CD1c-positive myeloid dendritic cell (primary cell): ENCODE measurements around the gene ATG4C.
"Not testable (repeated sequence)": the region's sequence is repeated elsewhere in the genome, so short reads cannot be mapped to it uniquely, and the experiment has no call there.

Experiments
- DNase-seq: peaks from one replicate; pipeline ENCODE4 v3.0.0-alpha.2; 2016; ENCODE audit errors: extremely low spot score

The ATG4C gene

GRCh38 chr1:62783736-62784508 lies at the start of gene ATG4C:
ATG4C (plus strand) TSS chr1:62784132; CDS start chr1:62803787, 19,655 bp downstream.
- DNase-seq = peak; percentile 92

- no peak for DNase-seq
These were observed 48.3 kb upstream of the ATG4C start for GRCh38 chr1:62735491-62736171.

- DNase-seq = not testable (repeated sequence)
These were observed 43.2 kb upstream of the ATG4C start for GRCh38 chr1:62740701-62741100.

- DNase-seq = no peak
These were observed 39.0 kb upstream of the ATG4C start for GRCh38 chr1:62744611-62745577.

GRCh38 chr1:62746086-62746808 lies 37.7 kb upstream of the ATG4C start:
- peak; percentile 67 for DNase-seq

GRCh38 chr1:62746809-62747138 lies 37.2 kb upstream of the ATG4C start:
- no peak for DNase-seq

GRCh38 chr1:62753031-62753965 lies 30.6 kb upstream of the ATG4C start:
- no peak for DNase-seq

- DNase-seq = not testable (repeated sequence)
These were observed 29.0 kb upstream of the ATG4C start for GRCh38 chr1:62754938-62755337.

- not testable (repeated sequence) for DNase-seq
These were observed 27.6 kb upstream of the ATG4C start for GRCh38 chr1:62756255-62756884.

- not testable (repeated sequence) for DNase-seq
These were observed 24.6 kb upstream of the ATG4C start for GRCh38 chr1:62759232-62759875.

GRCh38 chr1:62760021-62760782 lies 23.7 kb upstream of the ATG4C start:
- DNase-seq = not testable (repeated sequence)

- DNase-seq = not testable (repeated sequence)
These were observed 22.6 kb upstream of the ATG4C start for GRCh38 chr1:62761223-62761870.

GRCh38 chr1:62762027-62762426 lies 21.9 kb upstream of the ATG4C start:
- not testable (repeated sequence) for DNase-seq

GRCh38 chr1:62765981-62766380 lies 18.0 kb upstream of the ATG4C start:
- no peak for DNase-seq

GRCh38 chr1:62768551-62768950 lies 15.4 kb upstream of the ATG4C start:
- not testable (repeated sequence) for DNase-seq

GRCh38 chr1:62772607-62773295 lies 11.2 kb upstream of the ATG4C start:
- no peak for DNase-seq

- DNase-seq = no peak
These were observed 9.9 kb upstream of the ATG4C start for GRCh38 chr1:62774006-62774405.
